Activated gamma-delta T cell treated with Interleukin-2 at 50 U/mL for 16 hours (primary cell): ENCODE measurements around the gene ARHGAP24.

Experiments
- DNase-seq: peaks from one replicate; pipeline ENCODE4 v3.0.0-alpha.2; 2020

Gene ARHGAP24

DNA sequence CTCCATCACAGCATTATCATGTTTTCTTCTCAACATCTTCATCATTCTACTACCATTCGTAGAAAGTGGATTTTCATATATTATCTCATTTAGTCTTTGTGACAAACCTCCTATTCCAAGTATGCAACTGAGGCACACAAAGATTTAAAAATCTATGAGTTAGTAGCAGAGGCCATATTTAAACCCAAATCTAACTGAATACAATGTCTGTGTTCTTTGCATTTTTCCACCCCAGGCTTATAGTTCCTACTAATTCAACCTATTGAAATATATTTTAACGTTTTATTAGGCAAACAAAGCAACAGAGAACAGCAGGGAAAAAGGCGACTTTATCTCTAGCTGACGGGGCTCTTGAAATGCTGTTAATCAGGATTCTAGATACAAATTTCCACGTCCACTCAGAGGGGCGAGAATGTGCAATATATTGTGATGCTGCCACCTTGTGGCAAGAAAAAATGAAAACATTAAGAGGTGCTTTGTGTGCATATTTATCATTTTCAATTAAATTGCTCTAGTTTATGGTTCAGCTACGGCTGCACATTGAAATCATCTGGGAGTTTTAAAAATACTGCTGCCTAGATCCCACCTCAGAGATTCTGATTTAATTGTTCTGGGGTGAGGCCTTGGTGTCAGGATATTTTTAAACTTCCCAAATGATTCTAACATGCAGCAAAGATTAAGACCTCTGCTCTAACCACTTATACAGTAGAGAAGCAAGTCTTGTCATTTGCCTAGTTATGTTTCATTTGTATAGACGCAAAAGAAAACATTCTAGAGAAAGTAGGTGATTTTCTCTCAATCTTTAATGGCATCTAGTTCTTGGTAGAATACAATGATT is 569.0 kb downstream of the ARHGAP24 start:
- no peak for DNase-seq

GRCh38 chr4:86044593-86044985 is 569.6 kb downstream of the ARHGAP24 start:
- DNase-seq = no peak

- DNase-seq = no peak
Measured at GRCh38 chr4:86048426-86048825, 573.5 kb downstream of the ARHGAP24 start.

DNA sequence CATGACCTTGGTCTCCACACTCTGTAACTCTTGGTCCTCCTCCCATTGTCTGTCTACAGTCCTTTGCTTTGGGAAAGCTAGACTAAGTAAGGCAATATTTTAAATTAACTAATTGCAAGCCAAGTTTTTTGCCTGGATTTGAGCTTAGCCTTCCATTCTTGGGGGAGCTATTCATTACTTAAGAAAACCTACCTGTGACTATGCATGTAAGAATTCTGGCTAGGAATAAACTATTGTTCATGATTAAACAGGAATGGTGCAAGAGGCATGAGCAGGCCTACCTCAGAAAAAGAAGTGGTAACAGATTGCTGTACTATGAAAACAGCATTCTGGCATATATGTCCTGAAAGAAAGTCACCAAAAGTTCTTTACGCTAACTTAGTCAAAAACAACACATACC is 575.5 kb downstream of the ARHGAP24 start:
- DNase-seq = no peak
